Neutrophil (primary cell): ENCODE results near the gene PRKAG3.

ENCODE experiments used
- H3K27ac ChIP-seq: fragments of 200-600 bp; sonication (generic); 2 replicates; pipeline ENCODE4 v1.5.1; 2016; ENCODE audit warnings: mild to moderate bottlenecking, moderate library complexity
- H3K27me3 ChIP-seq: fragments of 200-600 bp; sonication (generic); 2 replicates; pipeline ENCODE4 v1.6.0; 2016; ENCODE audit warnings: mild to moderate bottlenecking
- H3K36me3 ChIP-seq: fragments of 200-600 bp; sonication (generic); 2 replicates; pipeline ENCODE4 v1.5.1; 2017
- H3K4me1 ChIP-seq, 2 experiments: fragments of 200-600 bp in 1 of 2; sonication (generic) in 1 of 2; 1 replicate in 1 of 2; 2 replicates in 1 of 2; pipeline versions ENCODE4 v1.5.1 to v1.6.1; 2013 to 2016; ENCODE audit warnings: low read depth in 1 of 2, low read length in 1 of 2, mild to moderate bottlenecking in 1 of 2, moderate library complexity in 1 of 2; ENCODE audit not compliant: control insufficient read depth in 1 of 2, insufficient read depth in 1 of 2
- H3K4me3 ChIP-seq, 2 experiments: fragments of 200-600 bp in 1 of 2; sonication (generic) in 1 of 2; 1 replicate in 1 of 2; 2 replicates in 1 of 2; pipeline ENCODE4 v1.5.1; 2013 to 2016; ENCODE audit warnings: low read depth in 1 of 2, low read length in 1 of 2, mild to moderate bottlenecking in 1 of 2, moderate library complexity in 1 of 2
- H3K9me3 ChIP-seq: fragments of 200-600 bp; sonication (generic); 2 replicates; pipeline ENCODE4 v1.5.1; 2016
- TF ChIP-seq, protein P1 (sequence below): fragments of 200-600 bp; sonication (generic); IDR thresholded peaks from 2 replicates; pipeline ENCODE4 v1.5.1; 2016; ENCODE audit warnings: antibody characterized with exemption

Gene PRKAG3

DNA sequence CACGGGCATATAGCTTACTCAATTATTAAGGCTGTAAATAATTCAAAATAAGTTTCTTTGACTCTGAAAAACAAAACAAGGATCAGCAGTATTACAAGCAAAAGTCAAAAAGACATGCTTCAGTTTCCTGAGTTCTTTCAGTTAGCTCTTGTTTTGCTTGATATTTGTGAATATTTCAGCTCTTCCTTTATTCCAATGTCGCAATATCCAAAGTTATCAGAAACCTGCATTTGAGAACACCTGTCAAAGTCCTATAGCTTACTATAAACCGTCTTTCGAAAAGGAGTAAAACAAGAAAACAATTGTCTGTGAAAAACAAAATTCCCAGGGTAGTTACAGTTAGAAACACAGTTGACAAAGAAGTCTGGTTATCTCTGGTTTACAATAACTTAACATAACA lies 34.9 kb downstream of the PRKAG3 start:
- no peak overlapping the region for H3K4me3 ChIP-seq
- no peaks in the 10 kb centered on the region for H3K36me3 ChIP-seq
- H3K4me1 ChIP-seq = no peaks in the 10 kb centered on the region
- peaks cover 52% of the 10 kb centered on the region for H3K27me3 ChIP-seq
- H3K9me3 ChIP-seq = no peaks in the 10 kb centered on the region
- TF ChIP-seq, protein P1, sequence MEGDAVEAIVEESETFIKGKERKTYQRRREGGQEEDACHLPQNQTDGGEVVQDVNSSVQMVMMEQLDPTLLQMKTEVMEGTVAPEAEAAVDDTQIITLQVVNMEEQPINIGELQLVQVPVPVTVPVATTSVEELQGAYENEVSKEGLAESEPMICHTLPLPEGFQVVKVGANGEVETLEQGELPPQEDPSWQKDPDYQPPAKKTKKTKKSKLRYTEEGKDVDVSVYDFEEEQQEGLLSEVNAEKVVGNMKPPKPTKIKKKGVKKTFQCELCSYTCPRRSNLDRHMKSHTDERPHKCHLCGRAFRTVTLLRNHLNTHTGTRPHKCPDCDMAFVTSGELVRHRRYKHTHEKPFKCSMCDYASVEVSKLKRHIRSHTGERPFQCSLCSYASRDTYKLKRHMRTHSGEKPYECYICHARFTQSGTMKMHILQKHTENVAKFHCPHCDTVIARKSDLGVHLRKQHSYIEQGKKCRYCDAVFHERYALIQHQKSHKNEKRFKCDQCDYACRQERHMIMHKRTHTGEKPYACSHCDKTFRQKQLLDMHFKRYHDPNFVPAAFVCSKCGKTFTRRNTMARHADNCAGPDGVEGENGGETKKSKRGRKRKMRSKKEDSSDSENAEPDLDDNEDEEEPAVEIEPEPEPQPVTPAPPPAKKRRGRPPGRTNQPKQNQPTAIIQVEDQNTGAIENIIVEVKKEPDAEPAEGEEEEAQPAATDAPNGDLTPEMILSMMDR = no peak
- no peak overlapping the region for H3K27ac ChIP-seq

DNA sequence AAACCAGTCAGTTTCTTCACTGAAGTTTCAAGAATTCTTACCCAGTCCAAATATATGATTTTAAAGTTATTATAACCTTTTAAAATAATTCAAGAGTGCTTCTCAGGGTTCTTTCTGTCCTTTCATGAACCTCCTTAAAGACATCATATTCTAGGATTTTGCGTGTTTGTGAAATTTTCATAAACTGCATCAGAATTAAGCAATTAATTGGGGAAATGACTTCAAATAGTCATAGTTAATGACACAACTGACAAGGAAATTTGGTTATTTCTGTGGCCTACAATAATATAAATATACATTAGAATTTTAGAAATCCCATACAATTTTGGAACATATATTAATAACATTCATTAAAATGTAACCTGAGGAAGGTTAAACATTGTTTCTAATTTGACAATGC lies 39.2 kb downstream of the PRKAG3 start:
- TF ChIP-seq, protein P1 = no peak
- Histone ChIP-seq H3K4me3 (no peak overlapping the region), H3K27ac (no peak overlapping the region), H3K27me3 (peaks cover 22% of the 10 kb centered on the region), H3K36me3 (no peaks in the 10 kb centered on the region), H3K9me3 (no peaks in the 10 kb centered on the region), H3K4me1 (no peaks in the 10 kb centered on the region)

DNA sequence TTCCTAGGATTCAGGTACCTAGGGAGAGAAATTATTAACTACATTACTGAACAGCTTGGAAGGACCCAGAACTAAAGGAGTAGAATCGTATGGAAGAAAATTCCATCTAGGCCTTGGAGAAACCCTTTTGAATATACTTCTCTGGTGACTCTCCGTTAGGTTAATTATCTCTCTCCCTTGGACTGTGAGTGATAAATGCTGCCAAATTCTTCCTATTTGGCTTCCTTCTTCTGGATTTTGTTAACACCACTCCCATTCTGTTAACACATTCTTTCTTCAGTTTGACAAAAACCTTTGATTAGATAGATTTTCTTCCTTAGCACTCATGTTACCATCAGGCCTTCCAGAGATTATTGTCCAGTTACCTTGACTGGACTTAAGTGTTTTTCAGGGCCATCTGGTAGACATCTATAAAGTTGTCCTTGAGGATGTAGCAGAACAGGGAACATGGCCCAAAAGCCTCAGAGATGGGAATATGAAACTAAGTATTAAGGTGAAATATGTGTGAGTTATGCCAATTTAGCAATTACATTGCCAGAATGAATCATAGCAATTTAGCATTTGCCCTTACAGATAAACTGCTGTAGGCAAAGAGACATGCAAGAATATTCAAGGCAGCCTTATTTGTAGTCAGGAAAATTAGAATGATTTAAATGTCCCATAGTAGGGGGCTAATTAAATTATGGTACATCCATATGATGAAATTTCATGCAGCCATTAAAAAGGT lies 42.9 kb downstream of the PRKAG3 start:
- no peak overlapping the region for H3K27ac ChIP-seq
- no peaks in the 10 kb centered on the region for H3K9me3 ChIP-seq
- H3K4me3 ChIP-seq = no peak overlapping the region
- TF ChIP-seq, protein P1 = no peak
- H3K27me3 ChIP-seq = peaks cover 46% of the 10 kb centered on the region
- H3K4me1 ChIP-seq = no peaks in the 10 kb centered on the region
- H3K36me3 ChIP-seq = no peaks in the 10 kb centered on the region

DNA sequence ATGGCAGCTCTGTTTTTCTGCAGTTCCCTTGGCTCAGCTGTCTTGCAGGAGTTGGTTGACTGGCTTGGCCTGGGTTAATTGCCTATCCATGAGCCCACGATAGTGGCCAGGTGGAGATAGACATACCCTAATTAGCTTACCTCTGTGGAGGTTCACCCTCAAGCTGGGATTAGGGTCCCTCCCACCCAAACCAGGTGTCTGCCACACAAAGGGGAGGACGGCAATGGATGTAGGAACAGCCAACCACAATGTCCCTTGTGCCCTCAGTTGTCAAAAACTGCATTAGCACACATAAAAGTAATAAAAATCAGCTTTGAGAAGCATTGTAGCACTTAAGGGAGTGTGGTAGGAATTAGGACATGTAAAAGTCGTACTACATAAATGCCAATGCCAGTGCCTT lies 45.5 kb downstream of the PRKAG3 start:
- TF ChIP-seq, protein P1 = no peak

DNA sequence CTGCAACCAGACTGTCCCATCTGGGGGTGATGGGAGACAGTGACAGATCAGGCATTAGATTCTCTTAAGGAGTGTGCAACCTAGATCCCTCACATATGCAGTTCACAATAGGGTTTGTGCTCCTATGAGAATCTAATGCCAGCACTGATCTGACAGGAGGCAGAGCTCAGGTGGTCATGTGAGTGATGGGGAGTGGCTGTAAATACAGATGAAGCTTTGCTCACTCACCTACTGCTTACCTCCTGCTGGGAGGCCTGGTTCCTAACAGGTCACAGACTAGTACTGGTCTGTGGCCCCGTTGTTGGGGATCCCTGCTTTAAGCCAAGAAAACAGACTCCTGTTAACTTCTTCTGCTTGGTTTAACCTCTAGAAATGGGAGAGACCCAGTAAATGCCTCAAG lies 46.5 kb downstream of the PRKAG3 start:
- H3K9me3 ChIP-seq = no peaks in the 10 kb centered on the region
- H3K4me1 ChIP-seq = peaks cover 0 to 8% of the 10 kb centered on the region in 2 experiments
- TF ChIP-seq, protein P1 = no peak
- no peak overlapping the region for H3K4me3 ChIP-seq
- no peak overlapping the region for H3K27ac ChIP-seq
- peaks cover 68% of the 10 kb centered on the region for H3K27me3 ChIP-seq
- no peaks in the 10 kb centered on the region for H3K36me3 ChIP-seq

More for the DNA sequence above, 45.5 kb downstream of the PRKAG3 start:
- no peaks in the 10 kb centered on the region for H3K9me3 ChIP-seq
- peaks cover 0 to 8% of the 10 kb centered on the region in 2 experiments for H3K4me1 ChIP-seq
- peaks cover 61% of the 10 kb centered on the region for H3K27me3 ChIP-seq
- H3K27ac ChIP-seq = no peak overlapping the region
- no peak overlapping the region for H3K4me3 ChIP-seq
- H3K36me3 ChIP-seq = no peaks in the 10 kb centered on the region
